HL-60 (cell line): ENCODE measurements around the gene SLC16A5.

ENCODE experiments used
- DNase-seq, 2 experiments: peaks; one replicate each; pipeline ENCODE4 v3.0.0-alpha.2; 2010 to 2020; ENCODE audit warnings: low read depth in 1 of 2, low spot score in 1 of 2
- H3K27ac ChIP-seq: fragments of 250-450 bp; sonication (Bioruptor Pico); replicated peaks from 2 replicates; pipeline ENCODE4 v1.5.1; 2020; ENCODE audit warnings: mild to moderate bottlenecking, moderate library complexity
- H3K27me3 ChIP-seq: fragments of 250-450 bp; sonication (Bioruptor Pico); 2 replicates; pipeline ENCODE4 v1.5.1; 2021; ENCODE audit warnings: mild to moderate bottlenecking, moderate library complexity; ENCODE audit not compliant: insufficient read depth, poor library complexity, severe bottlenecking
- H3K4me3 ChIP-seq: replicated peaks from 2 replicates; pipeline ENCODE4 v1.5.1; 2011; ENCODE audit warnings: mild to moderate bottlenecking, control low read depth, low read length; ENCODE audit not compliant: insufficient read depth
- GABPA ChIP-seq: IDR thresholded peaks from 2 replicates; pipeline ENCODE4 v1.6.1; 2012; ENCODE audit warnings: low read depth
- POLR2AphosphoS5 ChIP-seq: IDR thresholded peaks from 2 replicates; pipeline ENCODE4 v1.6.1; 2012; ENCODE audit warnings: low read depth
- SPI1 ChIP-seq: IDR thresholded peaks from 2 replicates; pipeline ENCODE4 v1.6.1; 2012; ENCODE audit warnings: low read depth, mild to moderate bottlenecking, borderline replicate concordance
- TF ChIP-seq, protein P1 (sequence below): IDR thresholded peaks from one replicate; pipeline ENCODE4 v1.5.1; 2011; ENCODE audit warnings: low read length, control low read depth, inconsistent platforms; ENCODE audit not compliant: insufficient read depth
- TF ChIP-seq, protein P2 (sequence below): IDR thresholded peaks from 2 replicates; pipeline ENCODE4 v1.6.1; 2012; ENCODE audit warnings: low read depth; ENCODE audit not compliant: insufficient replicate concordance

SLC16A5 gene

DNA sequence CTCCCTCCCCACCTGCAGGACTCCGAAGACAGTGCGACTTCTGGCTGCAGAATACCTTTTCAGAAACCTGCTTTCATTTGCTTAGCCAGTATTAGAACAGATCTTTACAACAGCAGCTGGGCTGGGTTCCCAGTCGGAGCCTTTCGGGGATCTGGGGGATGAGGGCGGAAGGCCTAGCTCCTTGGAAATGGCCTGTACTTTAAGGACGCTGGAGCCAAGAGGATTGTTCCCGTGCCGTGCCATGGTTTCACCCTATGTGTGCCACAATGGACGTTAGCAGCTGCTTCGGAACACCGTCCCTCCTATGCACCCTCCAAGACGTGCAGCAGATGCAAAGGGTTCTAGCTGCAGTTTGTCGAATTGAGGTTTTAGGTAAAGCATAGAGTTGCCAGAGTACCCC lies 24.6 kb upstream of the SLC16A5 start:
- TF ChIP-seq, protein P1, sequence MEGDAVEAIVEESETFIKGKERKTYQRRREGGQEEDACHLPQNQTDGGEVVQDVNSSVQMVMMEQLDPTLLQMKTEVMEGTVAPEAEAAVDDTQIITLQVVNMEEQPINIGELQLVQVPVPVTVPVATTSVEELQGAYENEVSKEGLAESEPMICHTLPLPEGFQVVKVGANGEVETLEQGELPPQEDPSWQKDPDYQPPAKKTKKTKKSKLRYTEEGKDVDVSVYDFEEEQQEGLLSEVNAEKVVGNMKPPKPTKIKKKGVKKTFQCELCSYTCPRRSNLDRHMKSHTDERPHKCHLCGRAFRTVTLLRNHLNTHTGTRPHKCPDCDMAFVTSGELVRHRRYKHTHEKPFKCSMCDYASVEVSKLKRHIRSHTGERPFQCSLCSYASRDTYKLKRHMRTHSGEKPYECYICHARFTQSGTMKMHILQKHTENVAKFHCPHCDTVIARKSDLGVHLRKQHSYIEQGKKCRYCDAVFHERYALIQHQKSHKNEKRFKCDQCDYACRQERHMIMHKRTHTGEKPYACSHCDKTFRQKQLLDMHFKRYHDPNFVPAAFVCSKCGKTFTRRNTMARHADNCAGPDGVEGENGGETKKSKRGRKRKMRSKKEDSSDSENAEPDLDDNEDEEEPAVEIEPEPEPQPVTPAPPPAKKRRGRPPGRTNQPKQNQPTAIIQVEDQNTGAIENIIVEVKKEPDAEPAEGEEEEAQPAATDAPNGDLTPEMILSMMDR: no peak
- TF ChIP-seq POLR2AphosphoS5 (no peak), SPI1 (no peak), GABPA (no peak)
- TF ChIP-seq, protein P2, sequence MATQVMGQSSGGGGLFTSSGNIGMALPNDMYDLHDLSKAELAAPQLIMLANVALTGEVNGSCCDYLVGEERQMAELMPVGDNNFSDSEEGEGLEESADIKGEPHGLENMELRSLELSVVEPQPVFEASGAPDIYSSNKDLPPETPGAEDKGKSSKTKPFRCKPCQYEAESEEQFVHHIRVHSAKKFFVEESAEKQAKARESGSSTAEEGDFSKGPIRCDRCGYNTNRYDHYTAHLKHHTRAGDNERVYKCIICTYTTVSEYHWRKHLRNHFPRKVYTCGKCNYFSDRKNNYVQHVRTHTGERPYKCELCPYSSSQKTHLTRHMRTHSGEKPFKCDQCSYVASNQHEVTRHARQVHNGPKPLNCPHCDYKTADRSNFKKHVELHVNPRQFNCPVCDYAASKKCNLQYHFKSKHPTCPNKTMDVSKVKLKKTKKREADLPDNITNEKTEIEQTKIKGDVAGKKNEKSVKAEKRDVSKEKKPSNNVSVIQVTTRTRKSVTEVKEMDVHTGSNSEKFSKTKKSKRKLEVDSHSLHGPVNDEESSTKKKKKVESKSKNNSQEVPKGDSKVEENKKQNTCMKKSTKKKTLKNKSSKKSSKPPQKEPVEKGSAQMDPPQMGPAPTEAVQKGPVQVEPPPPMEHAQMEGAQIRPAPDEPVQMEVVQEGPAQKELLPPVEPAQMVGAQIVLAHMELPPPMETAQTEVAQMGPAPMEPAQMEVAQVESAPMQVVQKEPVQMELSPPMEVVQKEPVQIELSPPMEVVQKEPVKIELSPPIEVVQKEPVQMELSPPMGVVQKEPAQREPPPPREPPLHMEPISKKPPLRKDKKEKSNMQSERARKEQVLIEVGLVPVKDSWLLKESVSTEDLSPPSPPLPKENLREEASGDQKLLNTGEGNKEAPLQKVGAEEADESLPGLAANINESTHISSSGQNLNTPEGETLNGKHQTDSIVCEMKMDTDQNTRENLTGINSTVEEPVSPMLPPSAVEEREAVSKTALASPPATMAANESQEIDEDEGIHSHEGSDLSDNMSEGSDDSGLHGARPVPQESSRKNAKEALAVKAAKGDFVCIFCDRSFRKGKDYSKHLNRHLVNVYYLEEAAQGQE: no peak
- no peak overlapping the region for H3K4me3 ChIP-seq
- no peak for DNase-seq

DNA sequence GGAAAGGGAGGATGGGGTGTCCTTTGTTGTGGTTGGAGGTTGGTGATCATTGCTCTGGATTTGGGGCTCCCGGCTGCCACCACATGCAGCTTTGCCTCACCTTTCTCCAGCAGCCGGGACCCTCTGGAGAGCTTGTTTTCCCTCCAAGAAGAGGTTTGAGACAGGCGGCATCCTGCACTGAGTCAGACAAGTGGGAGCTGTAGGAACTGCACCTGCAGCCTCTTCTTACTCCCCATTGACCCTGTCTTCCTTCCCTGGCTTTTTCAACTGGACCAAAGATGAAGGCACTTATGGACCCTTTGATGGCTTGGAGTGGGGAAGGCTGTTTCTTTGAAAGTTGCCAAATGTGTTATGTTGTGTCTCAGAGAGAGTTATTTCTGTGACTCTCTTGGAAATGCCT lies 24.1 kb upstream of the SLC16A5 start:
- H3K4me3 ChIP-seq: no peak overlapping the region
- no peaks in the 10 kb centered on the region for H3K27me3 ChIP-seq
- no peak overlapping the region for H3K27ac ChIP-seq
- TF ChIP-seq, protein P2: no peak
- no peak for TF ChIP-seq SPI1
- no peak for TF ChIP-seq POLR2AphosphoS5
- TF ChIP-seq GABPA: no peak
- TF ChIP-seq, protein P1: no peak
- no peak for DNase-seq

More for the DNA sequence above, 24.6 kb upstream of the SLC16A5 start:
- Histone ChIP-seq H3K27ac (no peak overlapping the region), H3K27me3 (no peaks in the 10 kb centered on the region)

DNA sequence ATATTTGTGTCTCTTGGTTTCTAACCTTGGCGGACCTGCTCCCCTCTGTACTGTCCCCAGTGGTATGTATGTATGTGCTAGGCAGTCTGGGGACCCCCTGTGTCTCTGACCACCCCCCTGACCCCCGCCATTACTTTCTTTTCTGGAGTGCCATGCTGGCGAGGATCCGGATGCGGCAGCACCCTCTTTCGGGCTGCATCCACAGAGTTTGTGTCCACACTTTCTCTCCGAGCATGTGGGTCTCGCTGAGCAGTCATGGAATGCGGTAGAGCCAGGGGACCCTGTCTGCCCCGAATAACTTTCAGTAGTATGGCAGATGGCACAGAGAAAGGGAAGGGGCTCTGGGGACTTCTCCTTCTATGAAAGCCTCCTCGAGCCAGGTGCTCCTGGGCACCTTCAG lies 23.7 kb upstream of the SLC16A5 start:
- Histone ChIP-seq H3K4me3 (no peak overlapping the region), H3K27ac (no peak overlapping the region), H3K27me3 (no peaks in the 10 kb centered on the region)
- TF ChIP-seq, protein P1: no peak
- TF ChIP-seq POLR2AphosphoS5 (no peak), GABPA (no peak)
- no peak for DNase-seq

DNA sequence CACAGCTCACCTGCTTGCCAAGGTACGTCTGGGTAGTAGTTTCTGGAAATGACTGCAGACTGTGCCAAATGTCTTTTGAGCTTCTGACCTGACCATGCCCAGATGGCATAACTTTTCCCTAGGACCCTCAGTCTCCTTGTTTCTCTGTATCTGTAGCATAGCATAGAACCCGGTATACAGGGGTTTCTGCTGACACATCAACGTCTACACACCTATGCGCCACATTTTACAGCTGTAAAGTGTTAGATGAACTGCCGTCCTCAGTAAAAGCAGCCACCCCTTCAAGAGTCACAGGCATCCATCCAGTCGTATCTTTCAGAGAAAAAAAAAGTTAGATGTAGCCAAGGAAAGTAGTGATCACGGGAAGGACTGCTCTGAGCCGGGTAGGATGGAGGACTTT lies 23.3 kb upstream of the SLC16A5 start:
- Histone ChIP-seq H3K4me3 (no peak overlapping the region), H3K27ac (no peak overlapping the region), H3K27me3 (no peaks in the 10 kb centered on the region)
- no peak for DNase-seq
- no peak for TF ChIP-seq GABPA
